Measurements from ENCODE around the gene PPP2R3B. TPM values are rescaled to one million over a fixed set of nuclear protein-coding genes. Genes with fewer than 3 reads are reported as not detected.

The PPP2R3B gene
- total and polyA plus RNA-seq, 2 of the 13 experiments (the other 11 are each of a cell fraction or from before 2014, with no cell fraction given) = 17.0 to 21.4 TPM

DNA sequence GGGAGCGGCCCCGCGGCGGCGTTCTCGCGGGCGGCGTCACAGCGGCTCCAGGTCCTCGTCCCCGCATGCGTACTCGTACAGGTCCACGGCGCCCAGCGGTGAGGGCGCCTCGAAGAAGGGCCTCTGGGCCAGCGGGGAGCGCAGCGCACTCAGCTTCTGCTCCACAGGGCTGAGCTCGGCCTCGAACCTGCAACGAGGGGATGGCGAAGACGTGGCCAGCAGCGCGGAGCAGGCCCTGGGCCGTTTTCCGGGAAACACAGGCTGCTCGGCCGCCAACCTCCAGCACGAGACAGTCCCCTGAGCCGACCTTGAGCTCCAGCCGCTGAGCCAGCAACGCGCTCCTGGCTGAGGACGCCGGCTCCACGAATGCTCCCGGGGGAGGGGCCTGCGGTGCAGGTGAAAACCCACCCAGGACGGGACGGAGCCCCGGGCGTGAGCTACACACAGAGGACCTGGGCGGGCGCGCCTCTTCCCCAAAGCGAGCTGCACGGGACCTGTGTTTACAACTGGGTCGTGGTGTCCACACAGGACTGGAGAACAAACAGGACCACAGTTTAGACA, 52.3 kb downstream of the PPP2R3B start (continued):
- no peak for TF ChIP-seq NFAT5 (CRISPR knock-in tag; IDR thresholded peaks at IDR 0.05)
- no peak for TF ChIP-seq ZNF512 (CRISPR knock-in tag; IDR thresholded peaks at IDR 0.05)
- no peak for TF ChIP-seq ZNF530 (CRISPR knock-in tag; IDR thresholded peaks at IDR 0.05; ENCODE audit: low read depth)
- TF ChIP-seq, protein P1, sequence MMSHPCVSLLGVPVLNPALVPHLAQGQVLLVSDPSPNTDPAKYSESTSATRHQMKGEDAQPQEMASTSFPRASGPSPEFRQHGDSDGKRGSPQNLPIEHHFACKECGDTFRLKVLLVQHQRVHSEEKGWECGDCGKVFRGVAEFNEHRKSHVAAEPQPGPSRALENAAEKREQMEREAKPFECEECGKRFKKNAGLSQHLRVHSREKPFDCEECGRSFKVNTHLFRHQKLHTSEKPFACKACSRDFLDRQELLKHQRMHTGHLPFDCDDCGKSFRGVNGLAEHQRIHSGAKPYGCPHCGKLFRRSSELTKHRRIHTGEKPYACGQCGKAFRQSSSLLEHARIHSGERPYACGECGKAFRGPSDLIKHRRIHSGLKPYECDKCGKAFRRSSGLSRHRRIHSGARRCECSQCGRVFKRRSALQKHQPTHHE (CRISPR knock-in tag; IDR thresholded peaks at IDR 0.05; ENCODE audit: borderline replicate concordance) = no peak

All from HepG2 (cell line).